GM23338 (cell line): ENCODE results near the gene ADAD1. TPM values are rescaled to one million over a fixed set of nuclear protein-coding genes. Genes with fewer than 3 reads are reported as not detected.

ENCODE experiments used
- ATAC-seq: fragments of 200-7000 bp; cut with Tn5 transposase; 3 replicates; pipeline ENCODE4 v1.9.1; 2020
- DNase-seq: peaks from one replicate; pipeline ENCODE4 v3.0.0-alpha.2; 2015; ENCODE audit warnings: low spot score
- H2AFZ ChIP-seq: fragments of 200-600 bp; sonication (generic); 2 replicates; pipeline ENCODE4 v1.8.0; 2016; ENCODE audit warnings: antibody characterized with exemption, mild to moderate bottlenecking, moderate library complexity
- H3F3A ChIP-seq: fragments of 200-600 bp; sonication (generic); replicated peaks from 2 replicates; pipeline ENCODE4 v1.8.0; 2017; ENCODE audit warnings: antibody characterized with exemption, mixed run types, low read depth
- H3K27ac ChIP-seq: fragments of 200-600 bp; sonication (generic); 2 replicates; pipeline ENCODE4 v1.6.1; 2016; ENCODE audit warnings: low read depth
- H3K27me3 ChIP-seq: fragments of 200-600 bp; sonication (generic); 2 replicates; pipeline ENCODE4 v1.8.0; 2016; ENCODE audit warnings: mild to moderate bottlenecking, mixed run types, moderate library complexity; ENCODE audit not compliant: insufficient read depth
- H3K36me3 ChIP-seq: fragments of 200-600 bp; sonication (generic); 2 replicates; pipeline ENCODE4 v1.8.0; 2016; ENCODE audit warnings: mild to moderate bottlenecking; ENCODE audit not compliant: insufficient read depth
- H3K4me1 ChIP-seq: fragments of 200-600 bp; sonication (generic); 2 replicates; pipeline ENCODE4 v1.8.0; 2016; ENCODE audit warnings: mild to moderate bottlenecking, moderate library complexity; ENCODE audit not compliant: insufficient read depth
- H3K4me2 ChIP-seq: fragments of 200-600 bp; sonication (generic); 2 replicates; pipeline ENCODE4 v1.7.1; 2017; ENCODE audit warnings: mixed run types
- H3K4me3 ChIP-seq: fragments of 200-600 bp; sonication (generic); 2 replicates; pipeline ENCODE4 v1.6.1; 2016; ENCODE audit warnings: mixed run types
- H3K79me2 ChIP-seq: fragments of 200-600 bp; sonication (generic); replicated peaks from 2 replicates; pipeline ENCODE4 v1.8.0; 2017; ENCODE audit warnings: mild to moderate bottlenecking; ENCODE audit not compliant: insufficient read depth
- H3K9me2 ChIP-seq: fragments of 200-600 bp; sonication (generic); 2 replicates; pipeline ENCODE4 v1.8.0; 2017; ENCODE audit not compliant: insufficient read depth
- H4K20me1 ChIP-seq: fragments of 200-600 bp; sonication (generic); replicated peaks from 2 replicates; pipeline ENCODE4 v1.8.0; 2017; ENCODE audit warnings: mild to moderate bottlenecking; ENCODE audit not compliant: insufficient read depth
- H3K27ac Mint-ChIP-seq: 2 replicates; pipeline ENCODE4 v1.8.0; 2020; ENCODE audit warnings: inconsistent platforms, mild to moderate bottlenecking, moderate library complexity, mixed read lengths
- H3K27me3 Mint-ChIP-seq: 3 replicates; pipeline ENCODE4 v1.8.0; 2022; ENCODE audit warnings: low read depth, mild to moderate bottlenecking, moderate library complexity, mixed read lengths, inconsistent platforms; ENCODE audit not compliant: insufficient read depth, poor library complexity
- H3K36me3 Mint-ChIP-seq: 3 replicates; pipeline ENCODE4 v1.8.0; 2021; ENCODE audit warnings: low read depth, mild to moderate bottlenecking, inconsistent platforms, moderate library complexity, mixed read lengths
- H3K4me1 Mint-ChIP-seq: 3 replicates; pipeline ENCODE4 v1.8.0; 2020; ENCODE audit warnings: mild to moderate bottlenecking, inconsistent platforms, mixed read lengths
- H3K4me3 Mint-ChIP-seq: 3 replicates; pipeline ENCODE4 v1.8.0; 2021; ENCODE audit warnings: moderate library complexity, mild to moderate bottlenecking, inconsistent platforms, mixed read lengths
- H3K9me3 Mint-ChIP-seq: 3 replicates; pipeline ENCODE4 v1.8.0; 2020; ENCODE audit warnings: moderate library complexity, mild to moderate bottlenecking, inconsistent platforms, mixed read lengths
- CREB1 ChIP-seq: fragments of 250-450 bp; sonication (Bioruptor Pico); IDR thresholded peaks from 2 replicates; pipeline ENCODE4 v1.5.0; 2020; ENCODE audit warnings: low read depth, mild to moderate bottlenecking, moderate library complexity
- EZH2 ChIP-seq: fragments of 200-600 bp; sonication (generic); IDR thresholded peaks from one replicate; pipeline ENCODE4 v1.8.0; 2017; ENCODE audit warnings: antibody characterized with exemption, mild to moderate bottlenecking, low read depth; ENCODE audit not compliant: unreplicated experiment
- EZH2phosphoT487 ChIP-seq: fragments of 200-600 bp; sonication (generic); IDR thresholded peaks from one replicate; pipeline ENCODE4 v1.8.1; 2018; ENCODE audit warnings: antibody characterized with exemption; ENCODE audit not compliant: unreplicated experiment
- JUNB ChIP-seq: IDR thresholded peaks from one replicate; pipeline ENCODE4 v1.6.1; 2016; ENCODE audit warnings: antibody characterized with exemption; ENCODE audit not compliant: unreplicated experiment
- NANOG ChIP-seq: IDR thresholded peaks from 2 replicates; pipeline ENCODE4 v1.6.1; 2016; ENCODE audit warnings: antibody characterized with exemption, borderline replicate concordance
- POLR2AphosphoS5 ChIP-seq: IDR thresholded peaks from 2 replicates; pipeline ENCODE4 v1.6.1; 2016; ENCODE audit warnings: antibody characterized with exemption, low read depth
- STAT1 ChIP-seq: IDR thresholded peaks from one replicate; pipeline ENCODE4 v1.6.1; 2016; ENCODE audit warnings: antibody characterized with exemption; ENCODE audit not compliant: unreplicated experiment
- ZNF114 ChIP-seq: fragments of 250-450 bp; sonication (Bioruptor Pico); IDR thresholded peaks from 2 replicates; pipeline ENCODE4 v1.5.0; 2020; ENCODE audit warnings: mild to moderate bottlenecking, moderate library complexity
- ZNF331 ChIP-seq: fragments of 250-450 bp; sonication (Bioruptor Pico); IDR thresholded peaks from 2 replicates; pipeline ENCODE4 v1.5.0; 2020; ENCODE audit warnings: low read depth, mild to moderate bottlenecking, moderate library complexity
- polyA plus RNA-seq: library from polyadenylated mRNA; unstranded; fragments of >200 nt; fragmentation: Nextera tagmentation; extraction: Ambion mirVana; gene quantifications from 2 replicates; pipeline ENCODE4 v1.2.1, GENCODE V29; 2016
- total RNA-seq: library from RNA; depleted of rRNA; stranded (reverse); fragments of >200 nt; shearing (Covaris generic); gene quantifications from 2 replicates; pipeline ENCODE4 v1.2.3, GENCODE V29; 2014
- TF ChIP-seq, protein P1 (sequence below), 2 experiments: fragments of 200-600 bp in 1 of 2; sonication (generic) in 1 of 2; conservative IDR thresholded peaks; 2 replicates each; pipeline versions ENCODE4 v1.5.1 to v1.6.1; 2016 to 2017; ENCODE audit warnings: antibody characterized with exemption in 2 of 2, low read depth in 2 of 2, mild to moderate bottlenecking in 2 of 2, moderate library complexity in 1 of 2
- TF ChIP-seq, protein P2 (sequence below): IDR thresholded peaks from 2 replicates; pipeline ENCODE4 v1.6.1; 2016; ENCODE audit warnings: antibody characterized with exemption
- TF ChIP-seq, protein P3 (sequence below): fragments of 250-450 bp; sonication (Bioruptor Pico); IDR thresholded peaks from 2 replicates; pipeline ENCODE4 v1.5.0; 2020; ENCODE audit warnings: mild to moderate bottlenecking, moderate library complexity
- TF ChIP-seq, protein P4 (sequence below): IDR thresholded peaks from one replicate; pipeline ENCODE4 v1.6.1; 2018; ENCODE audit warnings: antibody characterized with exemption; ENCODE audit not compliant: unreplicated experiment

Gene ADAD1
- total and polyA plus RNA-seq, 2 experiments from 2014 or later, result not detected

DNA sequence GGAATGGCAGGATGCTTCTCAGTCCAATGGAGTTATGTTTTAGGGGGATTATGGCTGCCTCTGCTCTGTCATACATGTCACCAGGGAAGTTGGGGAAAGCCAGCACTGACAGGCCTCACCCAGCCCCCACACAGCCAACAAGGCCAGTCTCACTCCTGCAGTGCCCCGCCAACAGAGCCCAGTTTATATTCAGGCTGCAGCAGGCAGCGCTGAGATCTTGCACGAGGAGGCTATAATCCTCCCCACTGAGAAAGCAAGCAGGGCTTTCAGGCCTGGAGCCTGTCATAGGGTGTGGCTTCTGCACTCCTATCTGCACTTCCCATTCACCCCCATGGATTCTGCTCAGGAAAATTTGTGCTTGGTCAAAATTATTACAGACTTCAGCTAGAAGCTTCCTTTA is 25.1 kb downstream of the ADAD1 start:
- Histone ChIP-seq H2AFZ (0 out of 2 replicates have a peak overlapping the region, but pooled peaks have one; percentile 8), H3K27me3 (no peaks in the 10 kb centered on the region), H3K79me2 (no peaks in the 10 kb centered on the region), H3F3A (no peaks in the 10 kb centered on the region), H3K4me2 (no peak overlapping the region), H3K36me3 (no peaks in the 10 kb centered on the region), H3K9me2 (no peaks in the 10 kb centered on the region), H3K27ac (no peak overlapping the region), H4K20me1 (no peaks in the 10 kb centered on the region), H3K4me3 (no peak overlapping the region), H3K4me1 (0 out of 2 replicates have a peak, but pooled peaks cover under 1% of the 10 kb centered on the region)
- no peak for DNase-seq
- Mint-ChIP-seq H3K27me3 (no peaks in the 10 kb centered on the region), H3K4me1 (peaks cover under 1% of the 10 kb centered on the region; the same call in 1 of the 3 replicates), H3K4me3 (no peak overlapping the region), H3K9me3 (no peaks in the 10 kb centered on the region), H3K36me3 (no peaks in the 10 kb centered on the region), H3K27ac (no peak overlapping the region)
- no peak for TF ChIP-seq POLR2AphosphoS5
- TF ChIP-seq, protein P1, sequence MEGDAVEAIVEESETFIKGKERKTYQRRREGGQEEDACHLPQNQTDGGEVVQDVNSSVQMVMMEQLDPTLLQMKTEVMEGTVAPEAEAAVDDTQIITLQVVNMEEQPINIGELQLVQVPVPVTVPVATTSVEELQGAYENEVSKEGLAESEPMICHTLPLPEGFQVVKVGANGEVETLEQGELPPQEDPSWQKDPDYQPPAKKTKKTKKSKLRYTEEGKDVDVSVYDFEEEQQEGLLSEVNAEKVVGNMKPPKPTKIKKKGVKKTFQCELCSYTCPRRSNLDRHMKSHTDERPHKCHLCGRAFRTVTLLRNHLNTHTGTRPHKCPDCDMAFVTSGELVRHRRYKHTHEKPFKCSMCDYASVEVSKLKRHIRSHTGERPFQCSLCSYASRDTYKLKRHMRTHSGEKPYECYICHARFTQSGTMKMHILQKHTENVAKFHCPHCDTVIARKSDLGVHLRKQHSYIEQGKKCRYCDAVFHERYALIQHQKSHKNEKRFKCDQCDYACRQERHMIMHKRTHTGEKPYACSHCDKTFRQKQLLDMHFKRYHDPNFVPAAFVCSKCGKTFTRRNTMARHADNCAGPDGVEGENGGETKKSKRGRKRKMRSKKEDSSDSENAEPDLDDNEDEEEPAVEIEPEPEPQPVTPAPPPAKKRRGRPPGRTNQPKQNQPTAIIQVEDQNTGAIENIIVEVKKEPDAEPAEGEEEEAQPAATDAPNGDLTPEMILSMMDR (conservative IDR thresholded peaks at IDR 0.05; ENCODE audit: low read depth in 2 of 2), result no peak
- no peak for TF ChIP-seq NANOG
- TF ChIP-seq STAT1, result no peak
- TF ChIP-seq, protein P2, sequence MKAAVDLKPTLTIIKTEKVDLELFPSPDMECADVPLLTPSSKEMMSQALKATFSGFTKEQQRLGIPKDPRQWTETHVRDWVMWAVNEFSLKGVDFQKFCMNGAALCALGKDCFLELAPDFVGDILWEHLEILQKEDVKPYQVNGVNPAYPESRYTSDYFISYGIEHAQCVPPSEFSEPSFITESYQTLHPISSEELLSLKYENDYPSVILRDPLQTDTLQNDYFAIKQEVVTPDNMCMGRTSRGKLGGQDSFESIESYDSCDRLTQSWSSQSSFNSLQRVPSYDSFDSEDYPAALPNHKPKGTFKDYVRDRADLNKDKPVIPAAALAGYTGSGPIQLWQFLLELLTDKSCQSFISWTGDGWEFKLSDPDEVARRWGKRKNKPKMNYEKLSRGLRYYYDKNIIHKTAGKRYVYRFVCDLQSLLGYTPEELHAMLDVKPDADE, result no peak
- TF ChIP-seq, protein P3, sequence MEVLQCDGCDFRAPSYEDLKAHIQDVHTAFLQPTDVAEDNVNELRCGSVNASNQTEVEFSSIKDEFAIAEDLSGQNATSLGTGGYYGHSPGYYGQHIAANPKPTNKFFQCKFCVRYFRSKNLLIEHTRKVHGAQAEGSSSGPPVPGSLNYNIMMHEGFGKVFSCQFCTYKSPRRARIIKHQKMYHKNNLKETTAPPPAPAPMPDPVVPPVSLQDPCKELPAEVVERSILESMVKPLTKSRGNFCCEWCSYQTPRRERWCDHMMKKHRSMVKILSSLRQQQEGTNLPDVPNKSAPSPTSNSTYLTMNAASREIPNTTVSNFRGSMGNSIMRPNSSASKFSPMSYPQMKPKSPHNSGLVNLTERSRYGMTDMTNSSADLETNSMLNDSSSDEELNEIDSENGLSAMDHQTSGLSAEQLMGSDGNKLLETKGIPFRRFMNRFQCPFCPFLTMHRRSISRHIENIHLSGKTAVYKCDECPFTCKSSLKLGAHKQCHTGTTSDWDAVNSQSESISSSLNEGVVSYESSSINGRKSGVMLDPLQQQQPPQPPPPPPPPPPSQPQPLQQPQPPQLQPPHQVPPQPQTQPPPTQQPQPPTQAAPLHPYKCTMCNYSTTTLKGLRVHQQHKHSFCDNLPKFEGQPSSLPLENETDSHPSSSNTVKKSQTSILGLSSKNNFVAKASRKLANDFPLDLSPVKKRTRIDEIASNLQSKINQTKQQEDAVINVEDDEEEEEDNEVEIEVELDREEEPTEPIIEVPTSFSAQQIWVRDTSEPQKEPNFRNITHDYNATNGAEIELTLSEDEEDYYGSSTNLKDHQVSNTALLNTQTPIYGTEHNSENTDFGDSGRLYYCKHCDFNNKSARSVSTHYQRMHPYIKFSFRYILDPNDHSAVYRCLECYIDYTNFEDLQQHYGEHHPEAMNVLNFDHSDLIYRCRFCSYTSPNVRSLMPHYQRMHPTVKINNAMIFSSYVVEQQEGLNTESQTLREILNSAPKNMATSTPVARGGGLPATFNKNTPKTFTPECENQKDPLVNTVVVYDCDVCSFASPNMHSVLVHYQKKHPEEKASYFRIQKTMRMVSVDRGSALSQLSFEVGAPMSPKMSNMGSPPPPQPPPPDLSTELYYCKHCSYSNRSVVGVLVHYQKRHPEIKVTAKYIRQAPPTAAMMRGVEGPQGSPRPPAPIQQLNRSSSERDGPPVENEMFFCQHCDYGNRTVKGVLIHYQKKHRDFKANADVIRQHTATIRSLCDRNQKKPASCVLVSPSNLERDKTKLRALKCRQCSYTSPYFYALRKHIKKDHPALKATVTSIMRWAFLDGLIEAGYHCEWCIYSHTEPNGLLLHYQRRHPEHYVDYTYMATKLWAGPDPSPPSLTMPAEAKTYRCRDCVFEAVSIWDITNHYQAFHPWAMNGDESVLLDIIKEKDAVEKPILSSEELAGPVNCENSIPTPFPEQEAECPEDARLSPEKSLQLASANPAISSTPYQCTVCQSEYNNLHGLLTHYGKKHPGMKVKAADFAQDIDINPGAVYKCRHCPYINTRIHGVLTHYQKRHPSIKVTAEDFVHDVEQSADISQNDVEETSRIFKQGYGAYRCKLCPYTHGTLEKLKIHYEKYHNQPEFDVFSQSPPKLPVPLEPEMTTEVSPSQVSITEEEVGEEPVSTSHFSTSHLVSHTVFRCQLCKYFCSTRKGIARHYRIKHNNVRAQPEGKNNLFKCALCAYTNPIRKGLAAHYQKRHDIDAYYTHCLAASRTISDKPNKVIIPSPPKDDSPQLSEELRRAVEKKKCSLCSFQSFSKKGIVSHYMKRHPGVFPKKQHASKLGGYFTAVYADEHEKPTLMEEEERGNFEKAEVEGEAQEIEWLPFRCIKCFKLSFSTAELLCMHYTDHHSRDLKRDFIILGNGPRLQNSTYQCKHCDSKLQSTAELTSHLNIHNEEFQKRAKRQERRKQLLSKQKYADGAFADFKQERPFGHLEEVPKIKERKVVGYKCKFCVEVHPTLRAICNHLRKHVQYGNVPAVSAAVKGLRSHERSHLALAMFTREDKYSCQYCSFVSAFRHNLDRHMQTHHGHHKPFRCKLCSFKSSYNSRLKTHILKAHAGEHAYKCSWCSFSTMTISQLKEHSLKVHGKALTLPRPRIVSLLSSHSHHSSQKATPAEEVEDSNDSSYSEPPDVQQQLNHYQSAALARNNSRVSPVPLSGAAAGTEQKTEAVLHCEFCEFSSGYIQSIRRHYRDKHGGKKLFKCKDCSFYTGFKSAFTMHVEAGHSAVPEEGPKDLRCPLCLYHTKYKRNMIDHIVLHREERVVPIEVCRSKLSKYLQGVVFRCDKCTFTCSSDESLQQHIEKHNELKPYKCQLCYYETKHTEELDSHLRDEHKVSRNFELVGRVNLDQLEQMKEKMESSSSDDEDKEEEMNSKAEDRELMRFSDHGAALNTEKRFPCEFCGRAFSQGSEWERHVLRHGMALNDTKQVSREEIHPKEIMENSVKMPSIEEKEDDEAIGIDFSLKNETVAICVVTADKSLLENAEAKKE (CRISPR knock-in tag), result no peak
- TF ChIP-seq EZH2phosphoT487, result no peak
- no peak for TF ChIP-seq JUNB
- TF ChIP-seq ZNF114 (CRISPR knock-in tag), result no peak
- TF ChIP-seq, protein P4, sequence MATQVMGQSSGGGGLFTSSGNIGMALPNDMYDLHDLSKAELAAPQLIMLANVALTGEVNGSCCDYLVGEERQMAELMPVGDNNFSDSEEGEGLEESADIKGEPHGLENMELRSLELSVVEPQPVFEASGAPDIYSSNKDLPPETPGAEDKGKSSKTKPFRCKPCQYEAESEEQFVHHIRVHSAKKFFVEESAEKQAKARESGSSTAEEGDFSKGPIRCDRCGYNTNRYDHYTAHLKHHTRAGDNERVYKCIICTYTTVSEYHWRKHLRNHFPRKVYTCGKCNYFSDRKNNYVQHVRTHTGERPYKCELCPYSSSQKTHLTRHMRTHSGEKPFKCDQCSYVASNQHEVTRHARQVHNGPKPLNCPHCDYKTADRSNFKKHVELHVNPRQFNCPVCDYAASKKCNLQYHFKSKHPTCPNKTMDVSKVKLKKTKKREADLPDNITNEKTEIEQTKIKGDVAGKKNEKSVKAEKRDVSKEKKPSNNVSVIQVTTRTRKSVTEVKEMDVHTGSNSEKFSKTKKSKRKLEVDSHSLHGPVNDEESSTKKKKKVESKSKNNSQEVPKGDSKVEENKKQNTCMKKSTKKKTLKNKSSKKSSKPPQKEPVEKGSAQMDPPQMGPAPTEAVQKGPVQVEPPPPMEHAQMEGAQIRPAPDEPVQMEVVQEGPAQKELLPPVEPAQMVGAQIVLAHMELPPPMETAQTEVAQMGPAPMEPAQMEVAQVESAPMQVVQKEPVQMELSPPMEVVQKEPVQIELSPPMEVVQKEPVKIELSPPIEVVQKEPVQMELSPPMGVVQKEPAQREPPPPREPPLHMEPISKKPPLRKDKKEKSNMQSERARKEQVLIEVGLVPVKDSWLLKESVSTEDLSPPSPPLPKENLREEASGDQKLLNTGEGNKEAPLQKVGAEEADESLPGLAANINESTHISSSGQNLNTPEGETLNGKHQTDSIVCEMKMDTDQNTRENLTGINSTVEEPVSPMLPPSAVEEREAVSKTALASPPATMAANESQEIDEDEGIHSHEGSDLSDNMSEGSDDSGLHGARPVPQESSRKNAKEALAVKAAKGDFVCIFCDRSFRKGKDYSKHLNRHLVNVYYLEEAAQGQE, result no peak
- TF ChIP-seq EZH2, result no peak
- TF ChIP-seq CREB1, result no peak
- TF ChIP-seq ZNF331, result no peak
- ATAC-seq, result peak; percentile 74
